Prostate gland (tissue), 2 donors: ENCODE data around the gene AMZ2. TPM values are rescaled to one million over a fixed set of nuclear protein-coding genes. Genes with fewer than 3 reads are reported as not detected.
"Not testable (repeated sequence)": the region's sequence is repeated elsewhere in the genome, so short reads cannot be mapped to it uniquely, and the experiment has no call there.

Experiments used
- DNase-seq: peaks from one replicate; pipeline ENCODE4 v3.0.0-alpha.2; 2019; ENCODE audit warnings: low spot score
- H3K27ac ChIP-seq, 2 donors: fragments of 200-600 bp; sonication (generic); 2 replicates each; pipeline ENCODE4 v1.5.1; 2017 to 2019
- H3K27me3 ChIP-seq: fragments of 200-600 bp; sonication (generic); replicated peaks from 2 replicates; pipeline ENCODE4 v1.5.1; 2019; ENCODE audit not compliant: insufficient read depth
- H3K36me3 ChIP-seq, 2 donors: fragments of 200-600 bp; sonication (generic); 1 replicate in 1 of 2; 2 replicates in 1 of 2; pipeline versions ENCODE4 v1.5.1 to v1.8.1; 2017 to 2019
- H3K4me1 ChIP-seq: fragments of 200-600 bp; sonication (generic); replicated peaks from 2 replicates; pipeline ENCODE4 v1.5.1; 2019
- H3K4me3 ChIP-seq, 2 donors: fragments of 200-600 bp; sonication (generic); 2 replicates each; pipeline ENCODE4 v1.5.1; 2017 to 2019
- H3K9me3 ChIP-seq: fragments of 200-600 bp; sonication (generic); 2 replicates; pipeline ENCODE4 v1.5.1; 2017
- CTCF ChIP-seq, 4 experiments: fragments of 200-600 bp in 2 of 4; fragments of 450-650 bp in 2 of 4; sonication (generic) in 2 of 4; IDR thresholded peaks; 1 replicate in 3 of 4; 2 replicates in 1 of 4; pipeline ENCODE4 v1.5.1; 2016 to 2019; ENCODE audit warnings: antibody characterized with exemption in 4 of 4, mild to moderate bottlenecking in 2 of 4, moderate library complexity in 2 of 4
- POLR2A ChIP-seq: fragments of 450-650 bp; IDR thresholded peaks from one replicate; pipeline ENCODE4 v1.6.1; 2016; ENCODE audit warnings: antibody characterized with exemption, mild to moderate bottlenecking
- POLR2AphosphoS5 ChIP-seq: sonication (generic); formaldehyde crosslinking; IDR thresholded peaks from one replicate; pipeline ENCODE4 v1.6.1; 2017; ENCODE audit warnings: antibody characterized with exemption
- WGBS: methylation state at CpG from one replicate; pipeline ENCODE4 v1.1.5; 2018; 5-methylcytosine and 5-hydroxymethylcytosine counted together
- intact Hi-C: fragments of 100-400 bp; cut with DNase I; formaldehyde crosslinking; loops from one replicate; pipeline ENCODE4 v1.14.2; 2022
- total RNA-seq, 2 donors: library from RNA; depleted of rRNA; stranded (reverse); fragments of >200 nt; gene quantifications; one replicate each; pipeline ENCODE4 v1.1.0, GENCODE V29; 2016

Gene AMZ2
- total RNA-seq = 10 to 100 TPM; 51.0 to 57.4 TPM

- TF ChIP-seq CTCF (IDR thresholded peaks at IDR 0.05) (peak in 2 of 4 experiments; percentile 12 to 27), POLR2A (peak; percentile 95), POLR2AphosphoS5 (peak; percentile 94)
- Histone ChIP-seq H3K36me3 (no peaks in the 10 kb centered on the region), H3K4me3 (peak within 1 kb of the TSS; percentile 79 to 90), H3K4me1 (no peaks in the 10 kb centered on the region), H3K27ac (peak within 1 kb of the TSS; percentile 91 to 97), H3K27me3 (no peaks in the 10 kb centered on the region), H3K9me3 (no peaks in the 10 kb centered on the region)
- intact Hi-C loops = loop anchor here (5.0 kb wide), 2 partner anchors 40 to 210 kb away; partner anchors contain the start of gene WIPI1
- DNase-seq = peak; percentile 91
- under 1% methylated on average over 46 of the region's 97 CpGs for WGBS
These were observed at the start of gene AMZ2 for GRCh38 chr17:68247445-68248198. Gene AMZ2 (plus strand): TSS chr17:68248043. CDS start chr17:68250188, 2,145 bp downstream.

- H3K27me3 ChIP-seq = peaks cover 4% of the 10 kb centered on the region
These were observed 48.7 kb upstream of the AMZ2 start for GRCh38 chr17:68198931-68199836.

GRCh38 chr17:68199837-68200688, 47.8 kb upstream of the AMZ2 start:
- DNase-seq = no peak
- no peak overlapping the region for H3K27ac ChIP-seq
- no peaks in the 10 kb centered on the region for H3K9me3 ChIP-seq
- TF ChIP-seq POLR2A (no peak), POLR2AphosphoS5 (no peak), CTCF (IDR thresholded peaks at IDR 0.05) (no peak)
- no peaks in the 10 kb centered on the region for H3K36me3 ChIP-seq
- peak overlapping the region; percentile 1 to 8 for H3K4me3 ChIP-seq
- intact Hi-C loops = no loop called here
- H3K4me1 ChIP-seq = peaks cover 17% of the 10 kb centered on the region
- 6% methylated on average over 30 of the region's 30 CpGs for WGBS
- H3K27me3 ChIP-seq = peaks cover 4% of the 10 kb centered on the region

More at GRCh38 chr17:68198931-68199836, 48.7 kb upstream of the AMZ2 start:
- no peak for DNase-seq
- TF ChIP-seq POLR2AphosphoS5 (no peak), CTCF (IDR thresholded peaks at IDR 0.05) (no peak), POLR2A (no peak)
- no peaks in the 10 kb centered on the region for H3K36me3 ChIP-seq
- no peaks in the 10 kb centered on the region for H3K9me3 ChIP-seq
- WGBS = under 1% methylated on average over 56 of the region's 101 CpGs
- no peak overlapping the region for H3K27ac ChIP-seq
- H3K4me3 ChIP-seq = peak overlapping the region; percentile 1 to 16
- H3K4me1 ChIP-seq = peaks cover 17% of the 10 kb centered on the region
- intact Hi-C loops = no loop called here

- peaks cover 4% of the 10 kb centered on the region for H3K27me3 ChIP-seq
- H3K4me1 ChIP-seq = peaks cover 17% of the 10 kb centered on the region
- 3% methylated on average over 31 of the region's 31 CpGs for WGBS
- H3K36me3 ChIP-seq = no peaks in the 10 kb centered on the region
- H3K4me3 ChIP-seq = peak overlapping the region in 1 of 2 donors; percentile 8
- intact Hi-C loops = no loop called here
- peak; percentile 70 to 84 (median 76) for TF ChIP-seq CTCF (IDR thresholded peaks at IDR 0.05)
- no peak for TF ChIP-seq POLR2A
- TF ChIP-seq POLR2AphosphoS5 = no peak
- peak; percentile 47 for DNase-seq
- H3K9me3 ChIP-seq = no peaks in the 10 kb centered on the region
- no peak overlapping the region for H3K27ac ChIP-seq
These were observed 47.0 kb upstream of the AMZ2 start for GRCh38 chr17:68200689-68201417.

- H3K27me3 ChIP-seq, intact Hi-C loops, H3K36me3 ChIP-seq, DNase-seq, H3K9me3 ChIP-seq, H3K4me3 ChIP-seq, H3K27ac ChIP-seq: not testable (repeated sequence)
- H3K4me1 ChIP-seq = peaks cover 11% of the 10 kb centered on the region
- 52% methylated on average over 3 of the region's 3 CpGs for whole genome bisulfite sequencing
These were observed 46.4 kb upstream of the AMZ2 start for GRCh38 chr17:68201418-68201771.

GRCh38 chr17:68202321-68202720, 45.5 kb upstream of the AMZ2 start:
- H3K4me3 ChIP-seq, intact Hi-C loops, H3K27ac ChIP-seq, DNase-seq, H3K4me1 ChIP-seq, H3K27me3 ChIP-seq, H3K9me3 ChIP-seq, H3K36me3 ChIP-seq: not testable (repeated sequence)
- 96% methylated on average over 2 of the region's 2 CpGs for WGBS
